ENCODE measurements around the gene C5. TPM values are rescaled to one million over a fixed set of nuclear protein-coding genes. Genes with fewer than 3 reads are reported as not detected.

C5 gene
- total RNA-seq, 4 donors from 2014 or later = 0.20 to 3.4 (median 1.9) TPM

- peaks cover 0 to 4% (median 0%) of the 10 kb centered on the region in 4 donors for H3K36me3 ChIP-seq
- WGBS, 2 donors (ENCODE audit: low coverage in 1 of 2) = 88 to 93% methylated on average over 1 of the region's 1 CpG
Measured at GRCh38 chr9:120960001-120960400, 90.1 kb downstream of the C5 start.

DNA sequence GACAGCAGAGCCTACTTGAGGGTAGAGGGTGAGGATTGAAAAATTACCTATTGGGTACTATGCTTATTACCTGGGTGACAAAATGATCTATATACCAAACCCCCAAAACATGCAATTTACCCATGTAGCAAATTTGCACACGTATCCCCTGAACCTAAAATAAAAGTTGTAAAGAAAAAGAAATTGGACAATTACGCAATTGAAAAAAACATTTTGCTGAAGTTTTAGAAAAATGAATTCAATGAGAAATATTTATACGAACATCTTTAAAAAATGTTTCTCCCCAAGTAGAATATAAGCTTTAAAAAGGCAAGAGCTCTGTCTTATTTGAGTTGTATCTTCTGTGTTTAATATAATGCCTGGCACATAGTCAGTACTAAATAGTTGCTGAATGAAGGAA, 93.2 kb downstream of the C5 start:
- Histone ChIP-seq H3K9me3 (no peaks in the 10 kb centered on the region), H3K27me3 (no peaks in the 10 kb centered on the region), H3K4me1 (no peaks in the 10 kb centered on the region), H3K4me3 (no peak overlapping the region), H3K36me3 (no peaks in the 10 kb centered on the region), H3K27ac (no peak overlapping the region)
- TF ChIP-seq POLR2A (IDR thresholded peaks at IDR 0.05) = no peak
- TF ChIP-seq EP300 (IDR thresholded peaks at IDR 0.05; ENCODE audit: low read depth) = no peak
- no peak for TF ChIP-seq POLR2AphosphoS5 (IDR thresholded peaks at IDR 0.05)
- TF ChIP-seq CTCF (IDR thresholded peaks at IDR 0.05) = no peak
- in situ Hi-C loops (cut with MboI; ENCODE audit: low pct_ligation_motif_present in 1 of 4, low pct_unique_long_range_greater_than_20kb in 1 of 4, low sequenced_read_pairs in 3 of 4) (no loop called here), intact Hi-C loops (cut with DNase I; ENCODE audit: low total_unique reads) (no loop called here)
- DNase-seq = no peak
- 88 to 96% methylated on average over 1 to 3 of the region's 3 CpGs for WGBS, 2 donors (ENCODE audit: low coverage in 1 of 2)

More at GRCh38 chr9:120960001-120960400, 90.1 kb downstream of the C5 start:
- intact Hi-C loops (cut with DNase I; ENCODE audit: low total_unique reads) = no loop called here
- H3K9me3 ChIP-seq = no peaks in the 10 kb centered on the region
- no peaks in the 10 kb centered on the region for H3K4me1 ChIP-seq
- no peak for DNase-seq
- no peak overlapping the region for H3K27ac ChIP-seq
- TF ChIP-seq CTCF (IDR thresholded peaks at IDR 0.05) (no peak), EP300 (IDR thresholded peaks at IDR 0.05; ENCODE audit: low read depth) (no peak), POLR2A (IDR thresholded peaks at IDR 0.05) (no peak), POLR2AphosphoS5 (IDR thresholded peaks at IDR 0.05) (no peak)
- H3K4me3 ChIP-seq = no peak overlapping the region
- H3K27me3 ChIP-seq = no peaks in the 10 kb centered on the region
- in situ Hi-C loops (cut with MboI; ENCODE audit: low pct_ligation_motif_present in 1 of 4, low pct_unique_long_range_greater_than_20kb in 1 of 4, low sequenced_read_pairs in 3 of 4) = no loop called here

DNA sequence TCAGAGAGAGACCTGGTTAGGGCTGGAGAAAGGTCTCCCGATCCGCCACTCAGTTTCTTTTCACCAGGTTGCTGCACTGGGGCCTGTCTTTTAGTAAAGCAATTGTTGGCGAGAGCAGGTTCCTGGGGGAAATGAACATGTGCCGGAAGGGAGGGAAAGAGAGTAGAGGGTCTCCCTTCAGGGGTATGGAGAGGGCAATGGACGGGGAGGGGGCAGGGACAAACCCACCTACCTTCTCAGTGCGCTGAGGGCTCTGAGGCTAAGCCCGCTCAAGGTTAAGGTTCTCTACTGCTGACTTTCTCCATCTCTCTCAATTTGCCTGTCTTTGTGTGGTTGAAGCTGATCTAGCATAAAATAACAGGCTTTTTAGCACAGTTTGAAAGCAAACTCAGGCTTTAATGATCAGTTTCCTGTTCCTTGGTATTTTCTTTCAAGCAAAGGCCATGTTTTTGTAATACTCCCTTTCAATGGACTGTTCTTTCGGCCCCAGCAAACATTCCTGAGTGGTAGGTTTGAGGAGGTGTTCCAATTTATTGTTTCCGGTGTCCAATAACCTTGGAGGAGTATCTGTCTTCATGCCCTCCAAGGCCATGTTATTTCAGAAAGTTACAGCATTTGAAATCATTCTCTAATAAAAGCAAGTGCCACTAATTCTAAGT, 98.0 kb downstream of the C5 start:
- H3K36me3 ChIP-seq = no peaks in the 10 kb centered on the region
- intact Hi-C loops (cut with DNase I; ENCODE audit: low total_unique reads) = no loop called here
- no peaks in the 10 kb centered on the region for H3K4me1 ChIP-seq
- H3K9me3 ChIP-seq = no peaks in the 10 kb centered on the region
- no peak for TF ChIP-seq EP300 (IDR thresholded peaks at IDR 0.05; ENCODE audit: low read depth)
- no peak for TF ChIP-seq CTCF (IDR thresholded peaks at IDR 0.05)
- no peak for TF ChIP-seq POLR2A (IDR thresholded peaks at IDR 0.05)
- TF ChIP-seq POLR2AphosphoS5 (IDR thresholded peaks at IDR 0.05) = no peak
- no peaks in the 10 kb centered on the region for H3K27me3 ChIP-seq
- no peak overlapping the region for H3K4me3 ChIP-seq
- DNase-seq = no peak
- 91 to 100% methylated on average over 6 to 9 of the region's 9 CpGs for WGBS, 2 donors (ENCODE audit: low coverage in 1 of 2)
- H3K27ac ChIP-seq = no peak overlapping the region
- in situ Hi-C loops (cut with MboI; ENCODE audit: low pct_ligation_motif_present in 1 of 4, low pct_unique_long_range_greater_than_20kb in 1 of 4, low sequenced_read_pairs in 3 of 4) = no loop called here

DNA sequence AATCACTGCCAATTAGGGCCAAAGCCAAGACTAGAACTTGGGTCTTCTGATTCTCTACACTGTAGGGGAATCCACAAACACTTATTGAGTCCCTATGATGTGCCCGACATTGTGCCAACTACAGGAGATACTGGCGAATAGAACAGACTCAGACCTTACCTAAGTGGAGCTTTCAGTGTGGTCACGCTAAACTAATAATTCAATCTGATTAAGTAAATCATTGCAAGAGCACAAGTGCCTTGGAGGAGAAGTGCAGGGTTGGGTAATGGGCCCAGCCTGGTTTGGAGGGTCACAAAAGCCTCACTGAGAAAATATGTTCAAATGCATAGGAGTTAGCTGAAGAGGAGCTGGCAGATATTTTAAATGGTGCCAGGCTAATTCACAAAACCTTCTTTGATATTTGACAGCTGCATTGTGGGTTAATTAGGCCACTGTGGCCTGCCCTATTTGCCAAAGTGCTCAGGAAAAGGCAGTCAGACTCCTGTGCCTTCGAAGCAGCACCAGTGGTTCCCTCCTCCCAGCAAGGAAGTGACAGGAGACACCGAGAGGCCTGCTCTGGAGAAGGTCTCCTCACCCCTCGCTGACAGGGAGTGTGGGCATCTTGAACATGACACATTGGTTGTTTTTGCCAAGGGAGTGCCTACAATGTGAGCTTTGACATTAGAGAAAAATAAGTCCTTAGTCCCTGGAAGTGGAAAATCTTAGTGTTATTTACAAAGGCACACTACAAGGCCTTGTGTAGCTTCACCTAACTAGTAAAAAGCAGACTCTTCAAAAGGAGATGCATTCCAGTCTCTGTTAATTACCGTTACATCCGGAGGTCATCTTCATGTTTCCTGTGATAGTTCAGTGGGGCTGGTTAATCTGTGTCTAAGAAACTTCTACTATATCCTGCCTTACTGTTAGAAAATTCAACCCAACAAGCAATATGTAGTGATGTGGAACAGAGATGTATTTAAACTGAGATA, 99.4 kb downstream of the C5 start:
- TF ChIP-seq CTCF (IDR thresholded peaks at IDR 0.05) (no peak), POLR2AphosphoS5 (IDR thresholded peaks at IDR 0.05) (no peak), POLR2A (IDR thresholded peaks at IDR 0.05) (no peak), EP300 (IDR thresholded peaks at IDR 0.05; ENCODE audit: low read depth) (no peak)
- Histone ChIP-seq H3K36me3 (no peaks in the 10 kb centered on the region), H3K27me3 (no peaks in the 10 kb centered on the region), H3K9me3 (no peaks in the 10 kb centered on the region), H3K4me3 (no peak overlapping the region), H3K27ac (no peak overlapping the region), H3K4me1 (no peaks in the 10 kb centered on the region)
- intact Hi-C loops (cut with DNase I; ENCODE audit: low total_unique reads) (no loop called here), in situ Hi-C loops (cut with MboI; ENCODE audit: low pct_ligation_motif_present in 1 of 4, low pct_unique_long_range_greater_than_20kb in 1 of 4, low sequenced_read_pairs in 3 of 4) (no loop called here)
- DNase-seq = no peak
- WGBS, 2 donors (ENCODE audit: low coverage in 1 of 2) = 60 to 83% methylated on average over 1 to 8 of the region's 8 CpGs

Data from transverse colon (tissue), 4 donors.